A204.1 (cell line): ENCODE measurements around the gene PLEKHA7.
"Not testable (repeated sequence)": the region's sequence is repeated elsewhere in the genome, so short reads cannot be mapped to it uniquely, and the experiment has no call there.

Experiments used
- FAIRE-seq: peaks from 2 replicates; lab custom pipeline; 2012; peaks lifted over from hg19 to GRCh38; lab: Jason Lieb, UNC

PLEKHA7 gene

GRCh38 chr11:17005646-17006045, 8.6 kb downstream of the PLEKHA7 start:
- FAIRE-seq = no peak

- no peak for FAIRE-seq
Measured at GRCh38 chr11:17004486-17005148, 9.6 kb downstream of the PLEKHA7 start.

- no peak for FAIRE-seq
Measured at GRCh38 chr11:17003426-17003825, 10.8 kb downstream of the PLEKHA7 start.

GRCh38 chr11:17002543-17002942, 11.7 kb downstream of the PLEKHA7 start:
- FAIRE-seq = no peak

- no peak for FAIRE-seq
Measured at GRCh38 chr11:17001806-17002205, 12.4 kb downstream of the PLEKHA7 start.

- no peak for FAIRE-seq
Measured at GRCh38 chr11:17000987-17001386, 13.2 kb downstream of the PLEKHA7 start.

GRCh38 chr11:17000253-17000652, 14.0 kb downstream of the PLEKHA7 start:
- FAIRE-seq = not testable (repeated sequence)

- no peak for FAIRE-seq
Measured at GRCh38 chr11:16999116-16999515, 15.1 kb downstream of the PLEKHA7 start.

- FAIRE-seq = no peak
Measured at GRCh38 chr11:16997624-16998023, 16.6 kb downstream of the PLEKHA7 start.

GRCh38 chr11:16993495-16993894, 20.7 kb downstream of the PLEKHA7 start:
- FAIRE-seq = no peak

GRCh38 chr11:16992846-16993245, 21.4 kb downstream of the PLEKHA7 start:
- FAIRE-seq = no peak

GRCh38 chr11:16989554-16989953, 24.7 kb downstream of the PLEKHA7 start:
- FAIRE-seq = no peak

GRCh38 chr11:16987205-16987568, 27.0 kb downstream of the PLEKHA7 start:
- FAIRE-seq = no peak

GRCh38 chr11:16986434-16987204, 27.6 kb downstream of the PLEKHA7 start:
- peak; percentile 83 for FAIRE-seq

GRCh38 chr11:16985297-16985696, 28.9 kb downstream of the PLEKHA7 start:
- no peak for FAIRE-seq

GRCh38 chr11:16984229-16984628, 30.0 kb downstream of the PLEKHA7 start:
- FAIRE-seq = no peak

GRCh38 chr11:16982809-16983208, 31.4 kb downstream of the PLEKHA7 start:
- no peak for FAIRE-seq

GRCh38 chr11:16982256-16982671, 31.9 kb downstream of the PLEKHA7 start:
- no peak for FAIRE-seq

GRCh38 chr11:16981651-16982194, 32.5 kb downstream of the PLEKHA7 start:
- peak; percentile 98 for FAIRE-seq

- FAIRE-seq = no peak
Measured at GRCh38 chr11:16979703-16980622, 34.3 kb downstream of the PLEKHA7 start.

GRCh38 chr11:16977994-16978315, 36.3 kb downstream of the PLEKHA7 start:
- no peak for FAIRE-seq

GRCh38 chr11:16977136-16977993, 36.8 kb downstream of the PLEKHA7 start:
- no peak for FAIRE-seq
